WTC11 (cell line): ENCODE measurements around the gene MDH2. TPM values are rescaled to one million over a fixed set of nuclear protein-coding genes. Genes with fewer than 3 reads are reported as not detected.

ENCODE experiments used
- ATAC-seq: fragments of 200-7000 bp; cut with Tn5 transposase; 2 replicates; pipeline ENCODE4 v1.10.0; 2021; ENCODE audit warnings: mild to moderate bottlenecking, moderate library complexity
- CTCF ChIA-PET: fragments of 300-600 bp; sonication (Branson Sonifier 250); formaldehyde crosslinking; loops from one replicate; lab custom pipeline; 2021; ENCODE audit warnings: antibody characterized with exemption; lab: Charles Lee
- POLR2A ChIA-PET: fragments of 350-600 bp; sonication (Branson Sonifier 250); formaldehyde crosslinking; loops from one replicate; lab custom pipeline; 2021; ENCODE audit warnings: antibody characterized with exemption; lab: Charles Lee
- DNase-seq: peaks from one replicate; pipeline ENCODE4 v3.0.0; 2021; ENCODE audit warnings: low spot score
- H3K27ac Mint-ChIP-seq: 2 replicates; pipeline ENCODE4 v1.8.0; 2021; ENCODE audit warnings: mixed read lengths
- H3K27me3 Mint-ChIP-seq: 2 replicates; pipeline ENCODE4 v1.8.0; 2021; ENCODE audit warnings: low read depth, mild to moderate bottlenecking, moderate library complexity, mixed read lengths
- H3K36me3 Mint-ChIP-seq: 2 replicates; pipeline ENCODE4 v1.8.0; 2021; ENCODE audit warnings: mixed read lengths
- H3K4me1 Mint-ChIP-seq: 2 replicates; pipeline ENCODE4 v1.8.0; 2022; ENCODE audit warnings: mixed read lengths
- H3K4me3 Mint-ChIP-seq: 2 replicates; pipeline ENCODE4 v1.8.0; 2021; ENCODE audit warnings: mild to moderate bottlenecking, moderate library complexity, mixed read lengths
- H3K9me3 Mint-ChIP-seq: 2 replicates; pipeline ENCODE4 v1.8.0; 2021; ENCODE audit warnings: mixed read lengths
- AR ChIP-seq: fragments of 250-450 bp; sonication (Bioruptor Pico); IDR thresholded peaks from 2 replicates; pipeline ENCODE4 v1.9.0; 2021; ENCODE audit warnings: mild to moderate bottlenecking
- ATF3 ChIP-seq: sonication (generic); formaldehyde crosslinking; conservative IDR thresholded peaks from 2 replicates; pipeline ENCODE4 v1.8.1; 2022; ENCODE audit warnings: mild to moderate bottlenecking, missing genetic modification reagents
- CTCF ChIP-seq: fragments of 200-600 bp; IDR thresholded peaks from 2 replicates; pipeline ENCODE4 v1.8.0; 2022; ENCODE audit warnings: antibody characterized with exemption
- E2F1 ChIP-seq: sonication (generic); formaldehyde crosslinking; IDR thresholded peaks from 2 replicates; pipeline ENCODE4 v1.8.0; 2022; ENCODE audit warnings: mild to moderate bottlenecking, missing genetic modification reagents
- ERG ChIP-seq: fragments of 250-450 bp; sonication (Bioruptor Pico); IDR thresholded peaks from 2 replicates; pipeline ENCODE4 v1.8.0; 2021; ENCODE audit warnings: mild to moderate bottlenecking
- HMGXB4 ChIP-seq: sonication (generic); formaldehyde crosslinking; IDR thresholded peaks from 2 replicates; pipeline ENCODE4 v1.8.1; 2023; ENCODE audit warnings: mild to moderate bottlenecking, moderate library complexity, missing genetic modification reagents
- JAZF1 ChIP-seq: fragments of 250-450 bp; sonication (Bioruptor Pico); IDR thresholded peaks from 2 replicates; pipeline ENCODE4 v1.9.0; 2021; ENCODE audit warnings: moderate library complexity, mild to moderate bottlenecking, inconsistent platforms
- MXD4 ChIP-seq: fragments of 250-450 bp; sonication (Bioruptor Pico); IDR thresholded peaks from 2 replicates; pipeline ENCODE4 v1.8.0; 2021; ENCODE audit warnings: mild to moderate bottlenecking, moderate library complexity, borderline replicate concordance
- NFYB ChIP-seq: sonication (generic); formaldehyde crosslinking; conservative IDR thresholded peaks from 2 replicates; pipeline ENCODE4 v1.8.0; 2022; ENCODE audit warnings: low read depth, missing genetic modification reagents
- OVOL2 ChIP-seq: fragments of 250-450 bp; sonication (Bioruptor Pico); IDR thresholded peaks from 2 replicates; pipeline ENCODE4 v1.9.0; 2021; ENCODE audit warnings: mild to moderate bottlenecking, borderline replicate concordance
- SMAD3 ChIP-seq: sonication (generic); formaldehyde crosslinking; IDR thresholded peaks from 2 replicates; pipeline ENCODE4 v1.8.0; 2022; ENCODE audit warnings: missing genetic modification reagents, mild to moderate bottlenecking, borderline replicate concordance
- STAT6 ChIP-seq: sonication (generic); formaldehyde crosslinking; conservative IDR thresholded peaks from 2 replicates; pipeline ENCODE4 v1.8.1; 2023; ENCODE audit warnings: mild to moderate bottlenecking, low read depth, missing genetic modification reagents, moderate library complexity
- TEAD4 ChIP-seq: sonication (generic); formaldehyde crosslinking; IDR thresholded peaks from 2 replicates; pipeline ENCODE4 v1.8.0; 2022; ENCODE audit warnings: mild to moderate bottlenecking, missing genetic modification reagents
- ZBTB21 ChIP-seq: sonication (generic); formaldehyde crosslinking; IDR thresholded peaks from 2 replicates; pipeline ENCODE4 v1.8.1; 2023; ENCODE audit warnings: mild to moderate bottlenecking, missing genetic modification reagents, borderline replicate concordance
- ZNF281 ChIP-seq: sonication (generic); formaldehyde crosslinking; IDR thresholded peaks from 2 replicates; pipeline ENCODE4 v1.8.0; 2023; ENCODE audit warnings: mild to moderate bottlenecking, missing genetic modification reagents
- ZNF396 ChIP-seq: fragments of 250-450 bp; sonication (Bioruptor Pico); IDR thresholded peaks from 2 replicates; pipeline ENCODE4 v1.8.0; 2021; ENCODE audit warnings: mild to moderate bottlenecking, moderate library complexity, borderline replicate concordance
- ZNF425 ChIP-seq: fragments of 250-450 bp; sonication (Bioruptor Pico); conservative IDR thresholded peaks from 2 replicates; pipeline ENCODE4 v1.9.0; 2021; ENCODE audit warnings: mild to moderate bottlenecking
- total RNA-seq: library from RNA; stranded (reverse); gene quantifications from 3 replicates; pipeline ENCODE4 v1.2.3, GENCODE V29; 2021

MDH2 gene
- total RNA-seq, 1 experiment from 2014 or later, result 333 TPM

GRCh38 chr7:76047305-76047810, 548 bp upstream of the MDH2 start:
- Mint-ChIP-seq H3K9me3 (no peaks in the 10 kb centered on the region), H3K4me1 (peaks cover 18% of the 10 kb centered on the region)
- TF ChIP-seq AR, result no peak
- no peak for TF ChIP-seq NFYB
- no peak for TF ChIP-seq ERG (CRISPR knock-in tag)
- no peak for TF ChIP-seq ATF3 (CRISPR knock-in tag)
- TF ChIP-seq CTCF, result no peak
- no peak for TF ChIP-seq JAZF1
- no peak for TF ChIP-seq OVOL2 (CRISPR knock-in tag)
- TF ChIP-seq SMAD3, result no peak
- no peak for TF ChIP-seq HMGXB4
- no peak for TF ChIP-seq ZNF281 (CRISPR knock-in tag)
- no peak for TF ChIP-seq ZBTB21 (CRISPR knock-in tag)
- TF ChIP-seq TEAD4, result no peak
- no peak for TF ChIP-seq ZNF425 (CRISPR knock-in tag)
- no peak for TF ChIP-seq STAT6
- no peak for TF ChIP-seq MXD4 (CRISPR knock-in tag)
- TF ChIP-seq E2F1 (CRISPR knock-in tag), result no peak
- TF ChIP-seq ZNF396 (CRISPR knock-in tag), result no peak

More at GRCh38 chr7:76047305-76047810, 548 bp upstream of the MDH2 start:
- H3K4me3 Mint-ChIP-seq, result peak overlapping the region; percentile 99
- ATAC-seq, result no peak
- ChIA-PET CTCF (interaction anchor here (0.7 to 2.7 kb wide), 12 partner anchors 10 to 270 kb away, joined by 3 to 13 read pairs (median 3); no protein-coding TSS in a partner anchor), POLR2A (interaction anchor here (0.6 to 2.2 kb wide), 14 partner anchors 10 to 519 kb away, joined by 3 to 9 read pairs (median 4); partner anchors contain the start of gene POR)
- H3K27me3 Mint-ChIP-seq, result no peaks in the 10 kb centered on the region
- H3K36me3 Mint-ChIP-seq, result peaks cover 22% of the 10 kb centered on the region
- DNase-seq, result no peak
- H3K27ac Mint-ChIP-seq, result peak overlapping the region; percentile 98
